Smooth muscle cell (in vitro differentiated cells): ENCODE results near the gene TTC14. TPM values are rescaled to one million over a fixed set of nuclear protein-coding genes. Genes with fewer than 3 reads are reported as not detected.

ENCODE experiments used
- DNase-seq: peaks from one replicate; lab custom pipeline; 2025; ENCODE audit not compliant: unreplicated experiment; lab: John Stamatoyannopoulos, UW
- H2AFZ ChIP-seq: fragments of 200-600 bp; sonication (generic); 2 replicates; pipeline ENCODE4 v1.6.0; 2016; ENCODE audit warnings: antibody characterized with exemption, low read depth, mild to moderate bottlenecking
- H3F3A ChIP-seq: fragments of 200-600 bp; sonication (generic); 2 replicates; pipeline ENCODE4 v1.6.0; 2017; ENCODE audit warnings: antibody characterized with exemption, low read depth
- H3K27ac ChIP-seq: fragments of 200-600 bp; sonication (generic); 2 replicates; pipeline ENCODE4 v1.5.1; 2016; ENCODE audit warnings: low read depth, mild to moderate bottlenecking
- H3K27me3 ChIP-seq: fragments of 200-600 bp; sonication (generic); 2 replicates; pipeline ENCODE4 v1.6.1; 2016; ENCODE audit warnings: low read depth, mild to moderate bottlenecking
- H3K36me3 ChIP-seq: fragments of 200-600 bp; sonication (generic); 2 replicates; pipeline ENCODE4 v1.5.1; 2016; ENCODE audit warnings: low read depth
- H3K4me1 ChIP-seq: fragments of 200-600 bp; sonication (generic); 2 replicates; pipeline ENCODE4 v1.5.1; 2016; ENCODE audit warnings: low read depth
- H3K4me2 ChIP-seq: fragments of 200-600 bp; sonication (generic); 2 replicates; pipeline ENCODE4 v1.6.0; 2016; ENCODE audit warnings: mild to moderate bottlenecking
- H3K4me3 ChIP-seq: fragments of 200-600 bp; sonication (generic); 2 replicates; pipeline ENCODE4 v1.5.1; 2016; ENCODE audit warnings: mild to moderate bottlenecking
- H3K79me2 ChIP-seq: fragments of 200-600 bp; sonication (generic); 2 replicates; pipeline ENCODE4 v1.6.0; 2016; ENCODE audit warnings: low read depth, mild to moderate bottlenecking
- H3K9ac ChIP-seq: fragments of 200-600 bp; sonication (generic); 2 replicates; pipeline ENCODE4 v1.6.0; 2016; ENCODE audit warnings: low read depth
- H3K9me3 ChIP-seq: fragments of 200-600 bp; sonication (generic); replicated peaks from 2 replicates; pipeline ENCODE4 v1.5.1; 2016; ENCODE audit warnings: low read depth
- H4K20me1 ChIP-seq: fragments of 200-600 bp; sonication (generic); 2 replicates; pipeline ENCODE4 v1.6.0; 2016; ENCODE audit warnings: low read depth
- CTCF ChIP-seq: fragments of 200-600 bp; sonication (generic); IDR thresholded peaks from 2 replicates; pipeline ENCODE4 v1.5.1; 2017; ENCODE audit warnings: borderline replicate concordance, mild to moderate bottlenecking, antibody characterized with exemption; ENCODE audit not compliant: insufficient read depth, poor library complexity, severe bottlenecking
- WGBS: methylation state at CpG from one replicate; pipeline ENCODE4 v1.1.7; 2016; ENCODE audit warnings: low lambda C conversion rate; 5-methylcytosine and 5-hydroxymethylcytosine counted together
- polyA plus RNA-seq: library from polyadenylated mRNA; unstranded; fragments of >200 nt; fragmentation: Nextera tagmentation; extraction: Ambion mirVana; gene quantifications from 2 replicates; pipeline ENCODE4 v1.2.1, GENCODE V29; 2016
- small RNA-seq: library from RNA; depleted of rRNA; stranded (forward); fragments of <200 nt; gene quantifications from one replicate; pipeline ENCODE3, GENCODE V24; 2014
- total RNA-seq: library from RNA; depleted of rRNA; stranded (reverse); fragments of >200 nt; gene quantifications from 2 replicates; pipeline ENCODE4 v1.2.3, GENCODE V29; 2014

Gene TTC14
- total and polyA plus RNA-seq, 2 experiments from 2014 or later: 6.2 to 53.1 TPM

DNA sequence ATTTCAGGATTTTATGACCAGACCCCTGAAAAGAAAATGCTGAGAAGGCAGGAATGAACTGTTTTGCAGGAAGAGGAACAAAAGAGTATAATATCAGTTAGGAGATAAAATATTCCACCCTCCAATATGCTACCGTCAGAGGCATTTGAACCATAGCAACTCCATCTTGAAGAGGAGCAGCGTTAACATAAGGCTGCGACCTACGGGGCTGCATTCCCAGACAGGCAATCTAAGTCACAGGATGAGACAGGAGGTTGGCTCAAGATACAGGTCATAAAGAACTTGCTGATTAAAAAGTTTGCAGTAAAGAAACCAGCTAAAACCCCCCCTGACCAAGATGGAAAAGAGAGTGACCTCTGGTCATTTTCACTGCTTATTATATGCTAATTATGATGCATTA is 54.4 kb downstream of the TTC14 start:
- H3K79me2 ChIP-seq: no peaks in the 10 kb centered on the region
- no peak overlapping the region for H3K27ac ChIP-seq
- no peak overlapping the region for H3K4me2 ChIP-seq
- no peaks in the 10 kb centered on the region for H3K9me3 ChIP-seq
- no peak overlapping the region for H3K4me3 ChIP-seq
- H3K9ac ChIP-seq: no peak overlapping the region
- H3K36me3 ChIP-seq: no peaks in the 10 kb centered on the region
- no peaks in the 10 kb centered on the region for H4K20me1 ChIP-seq
- H2AFZ ChIP-seq: no peak overlapping the region
- no peaks in the 10 kb centered on the region for H3F3A ChIP-seq
- H3K27me3 ChIP-seq: no peaks in the 10 kb centered on the region
- DNase-seq: no peak
- TF ChIP-seq CTCF: no peak
- H3K4me1 ChIP-seq: no peaks in the 10 kb centered on the region
- 66% methylated on average over 4 of the region's 4 CpGs for WGBS

DNA sequence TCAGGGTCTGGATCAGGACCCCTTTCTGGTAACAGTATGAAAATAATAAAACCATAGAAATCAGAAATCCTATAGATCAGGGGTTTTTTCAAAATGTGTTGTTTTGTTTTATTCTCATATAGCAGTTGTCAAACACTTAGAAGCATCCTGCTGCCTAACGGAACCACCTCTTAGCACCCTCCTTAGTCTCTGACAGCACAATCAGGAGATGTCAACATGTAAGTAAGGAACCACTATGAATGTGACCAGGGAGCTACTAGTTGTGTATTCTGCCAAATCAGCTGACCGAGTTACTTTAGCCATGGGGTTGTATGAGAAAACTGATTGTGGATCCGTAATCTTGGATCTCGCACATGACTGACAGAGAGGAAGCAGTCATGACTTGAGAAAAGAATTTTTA is 55.1 kb downstream of the TTC14 start:
- H3K27me3 ChIP-seq: no peaks in the 10 kb centered on the region
- no peaks in the 10 kb centered on the region for H3K9me3 ChIP-seq
- H3K4me3 ChIP-seq: no peak overlapping the region
- no peaks in the 10 kb centered on the region for H3K36me3 ChIP-seq
- no peak overlapping the region for H2AFZ ChIP-seq
- H3K4me2 ChIP-seq: no peak overlapping the region
- H3K9ac ChIP-seq: no peak overlapping the region
- WGBS: 84% methylated on average over 4 of the region's 4 CpGs
- DNase-seq: no peak
- TF ChIP-seq CTCF: no peak
- H3K27ac ChIP-seq: no peak overlapping the region
- H4K20me1 ChIP-seq: no peaks in the 10 kb centered on the region
- no peaks in the 10 kb centered on the region for H3F3A ChIP-seq
- H3K4me1 ChIP-seq: no peaks in the 10 kb centered on the region
- no peaks in the 10 kb centered on the region for H3K79me2 ChIP-seq

Small RNA genes within 50 kb of the gene (small RNA-seq; reads per million reads assigned to genes)
- gene AC068298.1 (not detected), gene RNU6-486P (not detected)

Other genes starting within 250 kb of the TTC14 start
- gene CCDC39, start 77.3 kb downstream of the TTC14 start, total RNA-seq: not detected in 2 replicates
- gene CCDC39, start 77.3 kb downstream of the TTC14 start, polyA plus RNA-seq: not detected in 2 replicates